ENCODE data around the gene SPTBN4.

SPTBN4 gene

DNA sequence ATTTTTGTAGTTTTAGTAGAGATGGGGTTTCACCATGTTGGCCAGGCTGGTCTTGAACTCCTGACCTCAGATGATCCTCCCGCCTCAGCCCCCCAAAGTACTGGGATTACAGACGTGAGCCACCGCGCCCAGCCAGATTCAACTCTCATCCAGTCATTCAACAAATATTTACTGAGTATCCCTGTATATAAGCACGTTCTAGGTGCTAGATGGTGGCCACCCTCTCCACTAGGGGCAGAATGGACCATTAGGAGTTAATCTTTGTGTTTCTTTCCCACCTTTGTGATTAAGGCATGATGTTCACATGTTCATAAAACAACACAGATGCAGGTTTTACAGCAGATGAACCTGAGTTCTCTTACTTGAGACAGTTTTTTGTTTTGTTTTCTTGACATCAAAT, 117.2 kb downstream of the SPTBN4 start:
- TF ChIP-seq CTCF (IDR thresholded peaks at IDR 0.05; ENCODE audit: low read length, missing control alignments), result peak; percentile 32
- DNase-seq (ENCODE audit: low read depth), result no peak
- no peak overlapping the region for H3K4me3 ChIP-seq (replicated peaks; ENCODE audit: low read depth, low read length)

- no peak overlapping the region for H3K4me3 ChIP-seq (replicated peaks; ENCODE audit: low read depth, low read length)
- peak; percentile 84 for DNase-seq (ENCODE audit: low read depth)
- no peak for TF ChIP-seq CTCF (IDR thresholded peaks at IDR 0.05; ENCODE audit: low read length, missing control alignments)
Measured at GRCh38 chr19:40585241-40585981, 118.6 kb downstream of the SPTBN4 start.

GRCh38 chr19:40585982-40586422, 119.2 kb downstream of the SPTBN4 start:
- H3K4me3 ChIP-seq (replicated peaks; ENCODE audit: low read depth, low read length), result no peak overlapping the region
- no peak for DNase-seq (ENCODE audit: low read depth)
- no peak for TF ChIP-seq CTCF (IDR thresholded peaks at IDR 0.05; ENCODE audit: low read length, missing control alignments)

- no peak for DNase-seq (ENCODE audit: low read depth)
- no peak for TF ChIP-seq CTCF (IDR thresholded peaks at IDR 0.05; ENCODE audit: low read length, missing control alignments)
- no peak overlapping the region for H3K4me3 ChIP-seq (replicated peaks; ENCODE audit: low read depth, low read length)
Measured at GRCh38 chr19:40586611-40587010, 119.8 kb downstream of the SPTBN4 start.

GRCh38 chr19:40588110-40588854, 121.5 kb downstream of the SPTBN4 start:
- no peak overlapping the region for H3K4me3 ChIP-seq (replicated peaks; ENCODE audit: low read depth, low read length)
- no peak for TF ChIP-seq CTCF (IDR thresholded peaks at IDR 0.05; ENCODE audit: low read length, missing control alignments)
- no peak for DNase-seq (ENCODE audit: low read depth)

DNA sequence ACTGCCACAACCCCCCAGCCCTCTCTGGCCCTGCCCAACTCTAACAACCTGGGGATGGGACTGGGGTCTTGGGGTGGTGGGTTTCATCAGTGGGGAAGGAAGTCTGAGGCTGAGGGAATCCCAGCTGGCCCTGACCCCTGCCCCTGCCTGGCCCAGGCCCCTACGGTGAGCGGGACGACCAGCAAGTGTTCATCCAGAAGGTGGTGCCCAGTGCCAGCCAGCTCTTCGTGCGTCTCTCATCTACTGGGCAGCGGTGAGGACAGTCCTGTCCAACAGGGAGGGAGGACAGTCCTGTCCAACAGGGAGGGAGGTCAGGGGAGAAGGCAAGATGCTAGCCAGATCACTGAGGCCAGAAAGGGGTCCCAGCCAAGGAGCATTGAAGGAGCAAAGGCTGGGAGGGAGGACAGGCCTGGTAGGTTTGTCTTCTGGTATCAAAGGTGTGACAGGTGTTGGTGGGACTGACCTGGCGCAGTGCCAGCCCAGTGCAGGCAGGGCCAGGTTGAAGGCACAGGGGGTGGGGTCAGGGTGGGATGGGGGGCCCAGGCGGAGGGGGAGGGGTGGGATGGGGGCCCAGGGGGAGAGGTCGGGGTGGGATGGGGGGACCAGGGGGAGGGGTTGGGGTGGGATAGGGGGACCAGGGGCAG, 122.2 kb downstream of the SPTBN4 start:
- TF ChIP-seq CTCF (IDR thresholded peaks at IDR 0.05; ENCODE audit: low read length, missing control alignments), result no peak
- DNase-seq (ENCODE audit: low read depth), result no peak
- no peak overlapping the region for H3K4me3 ChIP-seq (replicated peaks; ENCODE audit: low read depth, low read length)

Measured in fibroblast of pulmonary artery (primary cell).